DND-41 (cell line): Measurements from ENCODE around the gene BLOC1S6.

Source experiments
- CTCF ChIP-seq: IDR thresholded peaks from 2 replicates; pipeline ENCODE4 v1.5.1; 2012; ENCODE audit warnings: borderline replicate concordance, low read length, moderate library complexity, mild to moderate bottlenecking; ENCODE audit not compliant: poor library complexity, severe bottlenecking; ENCODE audit errors: extremely low read depth
- EZH2 ChIP-seq: IDR thresholded peaks from 3 replicates; pipeline ENCODE4 v1.6.1; 2012; ENCODE audit warnings: borderline replicate concordance, low read depth, mild to moderate bottlenecking, moderate library complexity, low read length, inconsistent platforms; ENCODE audit not compliant: severe bottlenecking

DNA sequence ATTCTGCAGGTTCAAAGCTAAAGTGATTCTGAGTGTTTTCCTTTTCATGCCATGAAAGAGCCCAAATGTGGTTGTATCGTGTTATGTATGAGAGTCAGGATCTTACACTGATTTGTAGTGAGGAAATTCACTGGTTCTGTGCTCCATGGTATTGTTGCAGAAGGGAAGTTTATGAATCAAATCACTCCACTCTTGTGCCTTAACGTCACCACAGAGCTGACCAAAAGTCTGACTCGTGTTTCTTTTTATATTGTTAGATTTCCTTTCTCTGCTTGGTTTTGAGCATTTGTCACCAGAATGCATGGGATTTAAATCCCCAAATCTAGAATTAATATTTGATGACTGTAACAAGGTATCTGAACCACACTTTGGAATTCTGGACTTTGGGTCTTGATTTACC lies 35.5 kb upstream of the BLOC1S6 start:
- TF ChIP-seq CTCF (no peak), EZH2 (no peak)
